Activated T-helper 1 cell treated with anti-CD3 and anti-CD28 coated beads, Interleukin-12 subunit alpha, Interleukin-12 subunit beta, Interleukin-2, Interleukin-4 antibody, amounts not matched to agents 30 ng/mL and 10 ng/mL and 1 ng/mL, durations not matched to agents 14 hours and 24 hours and 36 hours (primary cell): ENCODE measurements around the gene TRABD2B. TPM values are rescaled to one million over a fixed set of nuclear protein-coding genes. Genes with fewer than 3 reads are reported as not detected.

Source experiments
- DNase-seq: peaks from one replicate; pipeline ENCODE4 v3.0.0; 2021; ENCODE audit warnings: low spot score
- H3K27ac Mint-ChIP-seq: one replicate; pipeline ENCODE4 v1.8.0; 2021; ENCODE audit warnings: mild to moderate bottlenecking, mixed read lengths
- H3K27me3 Mint-ChIP-seq: one replicate; pipeline ENCODE4 v1.8.0; 2022; ENCODE audit warnings: mild to moderate bottlenecking, moderate library complexity, mixed read lengths; ENCODE audit not compliant: insufficient read depth
- H3K36me3 Mint-ChIP-seq: one replicate; pipeline ENCODE4 v1.8.0; 2021; ENCODE audit warnings: low read depth, mixed read lengths
- H3K4me1 Mint-ChIP-seq: one replicate; pipeline ENCODE4 v1.8.0; 2021; ENCODE audit warnings: low read depth, mixed read lengths
- H3K4me3 Mint-ChIP-seq: one replicate; pipeline ENCODE4 v1.8.0; 2021; ENCODE audit warnings: mild to moderate bottlenecking, moderate library complexity, mixed read lengths
- H3K9me3 Mint-ChIP-seq: one replicate; pipeline ENCODE4 v1.8.0; 2021; ENCODE audit warnings: mixed read lengths
- intact Hi-C: fragments of 100-400 bp; cut with micrococcal nuclease; formaldehyde crosslinking; loops from one replicate; pipeline ENCODE4 v1.15.1; 2024
- total RNA-seq: library from RNA; stranded (reverse); gene quantifications from 2 replicates; pipeline ENCODE4 v1.2.3, GENCODE V29; 2022

Gene TRABD2B
- total RNA-seq, 1 donor from 2014 or later = not detected

- DNase-seq = no peak
- intact Hi-C loops = no loop called here
- no peaks in the 10 kb centered on the region for H3K9me3 Mint-ChIP-seq
- no peak overlapping the region for H3K4me3 Mint-ChIP-seq
- H3K27ac Mint-ChIP-seq = no peak overlapping the region
- peaks cover 2% of the 10 kb centered on the region for H3K27me3 Mint-ChIP-seq
- H3K36me3 Mint-ChIP-seq = no peaks in the 10 kb centered on the region
- H3K4me1 Mint-ChIP-seq = no peaks in the 10 kb centered on the region
Observed at GRCh38 chr1:47809301-47810084, 187.7 kb downstream of the TRABD2B start.

GRCh38 chr1:47808612-47809011 lies 188.6 kb downstream of the TRABD2B start:
- Mint-ChIP-seq H3K36me3 (no peaks in the 10 kb centered on the region), H3K9me3 (no peaks in the 10 kb centered on the region), H3K4me1 (no peaks in the 10 kb centered on the region), H3K27me3 (no peaks in the 10 kb centered on the region), H3K4me3 (no peak overlapping the region), H3K27ac (no peak overlapping the region)
- intact Hi-C loops = no loop called here
- no peak for DNase-seq

- no peak overlapping the region for H3K27ac Mint-ChIP-seq
- intact Hi-C loops = no loop called here
- no peak for DNase-seq
- no peaks in the 10 kb centered on the region for H3K4me1 Mint-ChIP-seq
- no peaks in the 10 kb centered on the region for H3K27me3 Mint-ChIP-seq
- H3K9me3 Mint-ChIP-seq = no peaks in the 10 kb centered on the region
- H3K36me3 Mint-ChIP-seq = no peaks in the 10 kb centered on the region
- no peak overlapping the region for H3K4me3 Mint-ChIP-seq
Observed at GRCh38 chr1:47805921-47806361, 191.2 kb downstream of the TRABD2B start.

GRCh38 chr1:47805018-47805417 lies 192.2 kb downstream of the TRABD2B start:
- no peak for DNase-seq

GRCh38 chr1:47803815-47804501 lies 193.2 kb downstream of the TRABD2B start:
- no peak for DNase-seq
- no peaks in the 10 kb centered on the region for H3K4me1 Mint-ChIP-seq
- no peaks in the 10 kb centered on the region for H3K36me3 Mint-ChIP-seq
- no peak overlapping the region for H3K4me3 Mint-ChIP-seq
- H3K9me3 Mint-ChIP-seq = no peaks in the 10 kb centered on the region
- no peaks in the 10 kb centered on the region for H3K27me3 Mint-ChIP-seq
- intact Hi-C loops = no loop called here
- H3K27ac Mint-ChIP-seq = no peak overlapping the region

More at GRCh38 chr1:47805018-47805417, 192.2 kb downstream of the TRABD2B start:
- Mint-ChIP-seq H3K9me3 (no peaks in the 10 kb centered on the region), H3K4me3 (no peak overlapping the region), H3K27me3 (no peaks in the 10 kb centered on the region), H3K4me1 (no peaks in the 10 kb centered on the region), H3K36me3 (no peaks in the 10 kb centered on the region), H3K27ac (no peak overlapping the region)
- intact Hi-C loops = no loop called here

- intact Hi-C loops = no loop called here
Observed at GRCh38 chr1:47797575-47797974, 199.6 kb downstream of the TRABD2B start.

GRCh38 chr1:47796626-47797025 lies 200.6 kb downstream of the TRABD2B start:
- H3K9me3 Mint-ChIP-seq = no peaks in the 10 kb centered on the region
- H3K4me3 Mint-ChIP-seq = no peak overlapping the region
- H3K27me3 Mint-ChIP-seq = no peaks in the 10 kb centered on the region
- no peak for DNase-seq
- H3K4me1 Mint-ChIP-seq = no peaks in the 10 kb centered on the region
- H3K27ac Mint-ChIP-seq = no peak overlapping the region
- H3K36me3 Mint-ChIP-seq = no peaks in the 10 kb centered on the region
- intact Hi-C loops = no loop called here

More at GRCh38 chr1:47797575-47797974, 199.6 kb downstream of the TRABD2B start:
- H3K27me3 Mint-ChIP-seq = no peaks in the 10 kb centered on the region
- H3K36me3 Mint-ChIP-seq = no peaks in the 10 kb centered on the region
- H3K4me1 Mint-ChIP-seq = no peaks in the 10 kb centered on the region
- H3K4me3 Mint-ChIP-seq = no peak overlapping the region
- no peak for DNase-seq
- H3K9me3 Mint-ChIP-seq = no peaks in the 10 kb centered on the region
- H3K27ac Mint-ChIP-seq = no peak overlapping the region

- Mint-ChIP-seq H3K4me3 (no peak overlapping the region), H3K27me3 (no peaks in the 10 kb centered on the region), H3K27ac (no peak overlapping the region), H3K36me3 (no peaks in the 10 kb centered on the region), H3K4me1 (no peaks in the 10 kb centered on the region), H3K9me3 (no peaks in the 10 kb centered on the region)
- no peak for DNase-seq
- intact Hi-C loops = no loop called here
Observed at GRCh38 chr1:47795102-47795501, 202.1 kb downstream of the TRABD2B start.

GRCh38 chr1:47794530-47794929 lies 202.7 kb downstream of the TRABD2B start:
- H3K4me1 Mint-ChIP-seq = no peaks in the 10 kb centered on the region
- H3K4me3 Mint-ChIP-seq = no peak overlapping the region
- intact Hi-C loops = no loop called here
- no peaks in the 10 kb centered on the region for H3K36me3 Mint-ChIP-seq
- H3K27ac Mint-ChIP-seq = no peak overlapping the region
- H3K9me3 Mint-ChIP-seq = no peaks in the 10 kb centered on the region
- H3K27me3 Mint-ChIP-seq = no peaks in the 10 kb centered on the region
- no peak for DNase-seq

GRCh38 chr1:47794081-47794480 lies 203.1 kb downstream of the TRABD2B start:
- Mint-ChIP-seq H3K4me1 (no peaks in the 10 kb centered on the region), H3K27me3 (no peaks in the 10 kb centered on the region), H3K4me3 (no peak overlapping the region), H3K9me3 (no peaks in the 10 kb centered on the region), H3K27ac (no peak overlapping the region), H3K36me3 (no peaks in the 10 kb centered on the region)
- no peak for DNase-seq
- intact Hi-C loops = no loop called here

- Mint-ChIP-seq H3K9me3 (no peaks in the 10 kb centered on the region), H3K27me3 (no peaks in the 10 kb centered on the region), H3K27ac (no peak overlapping the region), H3K4me3 (no peak overlapping the region), H3K4me1 (no peaks in the 10 kb centered on the region), H3K36me3 (no peaks in the 10 kb centered on the region)
- no peak for DNase-seq
- intact Hi-C loops = no loop called here
Observed at GRCh38 chr1:47793563-47793962, 203.6 kb downstream of the TRABD2B start.

- Mint-ChIP-seq H3K9me3 (no peaks in the 10 kb centered on the region), H3K27ac (no peak overlapping the region), H3K4me1 (no peaks in the 10 kb centered on the region), H3K4me3 (no peak overlapping the region), H3K36me3 (no peaks in the 10 kb centered on the region), H3K27me3 (no peaks in the 10 kb centered on the region)
- intact Hi-C loops = no loop called here
- no peak for DNase-seq
Observed at GRCh38 chr1:47792779-47793178, 204.4 kb downstream of the TRABD2B start.

- no peaks in the 10 kb centered on the region for H3K9me3 Mint-ChIP-seq
- no peak overlapping the region for H3K4me3 Mint-ChIP-seq
- no peaks in the 10 kb centered on the region for H3K36me3 Mint-ChIP-seq
- no peak for DNase-seq
- H3K27ac Mint-ChIP-seq = no peak overlapping the region
- H3K27me3 Mint-ChIP-seq = no peaks in the 10 kb centered on the region
- intact Hi-C loops = no loop called here
- no peaks in the 10 kb centered on the region for H3K4me1 Mint-ChIP-seq
Observed at GRCh38 chr1:47791879-47792608, 205.1 kb downstream of the TRABD2B start.
